Uterus (tissue), 2 donors: ENCODE measurements around the gene HCFC1.

Experiments
- CTCF ChIP-seq, 4 experiments: fragments of 200-600 bp in 2 of 4; fragments of 450-650 bp in 2 of 4; sonication (generic) in 2 of 4; IDR thresholded peaks; one replicate each; pipeline ENCODE4 v1.5.1; 2016 to 2019; ENCODE audit warnings: antibody characterized with exemption in 4 of 4, mild to moderate bottlenecking in 2 of 4, moderate library complexity in 1 of 4
- POLR2A ChIP-seq, 2 donors: fragments of 450-650 bp; IDR thresholded peaks; one replicate each; pipeline ENCODE4 v1.6.1; 2016; ENCODE audit warnings: antibody characterized with exemption in 2 of 2, mild to moderate bottlenecking in 1 of 2, moderate library complexity in 1 of 2

- no peak for TF ChIP-seq CTCF (IDR thresholded peaks at IDR 0.05)
- TF ChIP-seq POLR2A (IDR thresholded peaks at IDR 0.05), result no peak
These were observed 6.2 kb downstream of the HCFC1 start for GRCh38 chrX:153965406-153965805.
